HT-29 (cell line): ENCODE measurements around the gene CSPG4. TPM values are rescaled to one million over a fixed set of nuclear protein-coding genes. Genes with fewer than 3 reads are reported as not detected.
"Not testable (repeated sequence)": the region's sequence is repeated elsewhere in the genome, so short reads cannot be mapped to it uniquely, and the experiment has no call there.

ENCODE experiments used
- DNase-seq: peaks from one replicate; pipeline ENCODE4 v3.0.0-alpha.2; 2015; ENCODE audit warnings: low spot score
- total RNA-seq: library from RNA; depleted of rRNA; stranded (reverse); fragments of >200 nt; shearing (Covaris generic); gene quantifications from 2 replicates; pipeline ENCODE4 v1.2.3, GENCODE V29; 2014

The CSPG4 gene
- total RNA-seq, 1 experiment from 2014 or later, result 10.7 TPM

DNA sequence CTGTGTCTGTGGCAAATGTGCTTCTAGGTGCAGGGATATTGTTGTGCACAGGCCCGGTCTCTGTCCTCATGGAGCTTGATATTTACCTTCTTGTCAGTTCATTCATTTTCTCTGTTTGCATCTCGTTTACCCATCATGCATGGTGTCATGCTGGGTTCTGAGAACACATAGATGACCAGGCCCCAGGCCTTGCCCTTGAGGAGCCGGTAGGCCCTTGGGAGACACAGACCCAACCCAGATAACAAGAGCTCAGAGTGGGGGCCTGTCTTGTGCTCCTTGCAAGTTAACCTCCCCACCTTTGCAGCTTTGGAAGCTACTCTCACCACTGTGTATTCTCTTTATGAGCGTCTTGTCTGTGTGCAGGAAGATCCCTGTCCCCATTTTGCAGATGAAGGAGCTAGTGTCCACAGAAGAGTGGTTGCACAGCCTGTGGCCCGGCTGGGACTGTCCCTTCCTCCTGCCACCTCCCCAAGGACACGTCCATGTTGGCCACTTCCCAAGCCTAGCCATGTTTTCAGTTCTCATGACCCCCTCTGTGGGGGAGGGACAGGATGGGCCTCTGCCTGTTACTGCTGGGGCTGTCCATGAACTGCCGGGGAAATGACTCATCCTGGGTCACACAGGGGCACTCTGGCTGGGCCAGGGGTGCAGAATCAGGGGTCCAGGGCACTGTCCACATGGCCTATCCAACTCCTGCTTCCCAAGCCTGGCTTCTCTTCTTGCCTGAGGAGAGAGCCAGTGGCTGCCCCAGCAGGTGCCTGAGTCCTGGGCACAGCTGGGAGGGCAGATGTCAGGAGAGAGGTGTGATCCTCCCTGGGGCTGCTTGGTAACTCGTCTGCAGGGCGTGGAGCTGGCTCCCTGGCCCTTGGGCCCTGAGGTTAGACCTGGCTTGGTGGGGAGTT, 61.5 kb downstream of the CSPG4 start:
- DNase-seq, result peak; percentile 28

DNA sequence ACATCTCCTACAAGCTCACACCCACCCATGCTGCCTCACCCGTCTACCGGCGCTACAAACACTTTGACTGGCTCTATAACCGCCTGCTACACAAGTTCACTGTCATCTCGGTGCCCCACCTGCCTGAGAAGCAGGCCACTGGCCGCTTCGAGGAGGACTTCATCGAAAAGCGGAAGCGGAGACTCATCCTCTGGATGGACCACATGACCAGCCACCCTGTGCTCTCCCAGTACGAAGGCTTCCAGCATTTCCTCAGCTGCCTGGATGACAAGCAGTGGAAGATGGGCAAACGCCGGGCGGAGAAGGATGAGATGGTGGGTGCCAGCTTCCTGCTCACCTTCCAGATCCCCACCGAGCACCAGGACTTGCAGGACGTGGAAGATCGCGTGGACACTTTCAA, 62.8 kb downstream of the CSPG4 start:
- no peak for DNase-seq

DNA sequence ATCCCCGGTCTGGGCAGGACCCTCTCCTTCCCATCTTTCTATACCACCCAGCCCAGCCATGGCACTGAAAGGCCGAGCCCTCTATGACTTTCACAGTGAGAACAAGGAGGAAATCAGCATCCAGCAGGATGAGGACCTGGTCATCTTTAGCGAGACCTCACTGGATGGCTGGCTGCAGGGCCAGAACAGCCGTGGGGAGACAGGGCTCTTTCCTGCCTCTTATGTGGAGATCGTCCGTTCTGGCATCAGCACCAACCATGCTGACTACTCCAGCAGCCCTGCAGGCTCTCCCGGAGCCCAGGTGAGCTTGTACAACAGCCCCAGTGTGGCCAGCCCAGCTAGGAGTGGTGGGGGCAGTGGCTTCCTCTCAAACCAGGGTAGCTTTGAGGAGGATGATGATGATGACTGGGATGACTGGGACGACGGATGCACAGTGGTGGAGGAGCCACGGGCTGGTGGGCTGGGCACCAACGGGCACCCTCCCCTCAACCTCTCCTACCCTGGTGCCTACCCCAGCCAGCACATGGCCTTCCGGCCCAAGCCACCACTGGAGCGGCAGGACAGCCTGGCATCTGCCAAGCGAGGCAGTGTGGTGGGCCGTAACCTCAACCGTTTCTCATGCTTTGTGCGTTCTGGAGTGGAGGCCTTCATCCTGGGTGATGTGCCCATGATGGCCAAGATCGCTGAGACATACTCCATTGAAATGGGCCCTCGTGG, 63.4 kb downstream of the CSPG4 start:
- DNase-seq, result no peak

DNA sequence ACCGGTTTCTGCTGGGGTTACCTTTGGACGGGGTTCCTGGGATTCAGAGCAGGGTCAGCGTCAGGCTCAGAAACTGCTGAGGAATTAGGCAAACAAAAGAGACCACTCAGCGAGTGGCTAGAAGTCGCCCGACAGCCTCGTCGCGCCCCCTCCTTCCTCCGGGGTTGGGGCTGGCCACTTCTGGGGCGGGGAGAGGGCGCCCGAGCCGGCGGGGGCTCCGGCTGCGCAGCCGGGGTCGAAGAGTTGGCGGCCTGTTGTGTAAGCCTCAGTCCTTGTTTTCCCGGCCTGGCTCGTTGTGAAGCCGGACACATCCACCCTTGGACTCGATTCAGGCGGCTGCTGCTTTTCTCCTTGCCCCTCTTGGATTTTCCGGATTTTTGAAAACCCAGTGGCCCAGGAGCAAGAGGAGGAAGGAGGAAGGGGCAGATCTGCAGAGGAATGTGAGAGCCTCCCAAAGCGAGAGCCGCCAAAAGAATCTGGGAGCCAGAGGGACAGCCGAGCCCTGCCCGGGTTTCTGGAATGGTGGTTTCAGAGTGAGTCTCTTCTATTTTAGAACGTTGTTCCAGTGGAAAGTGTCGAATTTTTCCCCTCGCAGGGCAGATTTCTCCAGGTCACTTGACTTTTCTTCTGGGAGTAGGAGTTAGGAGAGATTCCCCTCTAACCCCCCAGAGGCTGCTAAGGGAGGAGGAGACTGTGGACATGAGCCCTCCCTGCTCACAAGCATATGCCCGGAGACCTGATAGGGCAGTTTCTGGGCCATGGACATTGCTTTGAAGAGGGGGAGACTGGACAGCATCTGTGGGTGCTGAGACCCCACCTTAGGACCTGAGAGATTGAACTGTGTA, 64.3 kb downstream of the CSPG4 start:
- DNase-seq, result peak; percentile 39

DNA sequence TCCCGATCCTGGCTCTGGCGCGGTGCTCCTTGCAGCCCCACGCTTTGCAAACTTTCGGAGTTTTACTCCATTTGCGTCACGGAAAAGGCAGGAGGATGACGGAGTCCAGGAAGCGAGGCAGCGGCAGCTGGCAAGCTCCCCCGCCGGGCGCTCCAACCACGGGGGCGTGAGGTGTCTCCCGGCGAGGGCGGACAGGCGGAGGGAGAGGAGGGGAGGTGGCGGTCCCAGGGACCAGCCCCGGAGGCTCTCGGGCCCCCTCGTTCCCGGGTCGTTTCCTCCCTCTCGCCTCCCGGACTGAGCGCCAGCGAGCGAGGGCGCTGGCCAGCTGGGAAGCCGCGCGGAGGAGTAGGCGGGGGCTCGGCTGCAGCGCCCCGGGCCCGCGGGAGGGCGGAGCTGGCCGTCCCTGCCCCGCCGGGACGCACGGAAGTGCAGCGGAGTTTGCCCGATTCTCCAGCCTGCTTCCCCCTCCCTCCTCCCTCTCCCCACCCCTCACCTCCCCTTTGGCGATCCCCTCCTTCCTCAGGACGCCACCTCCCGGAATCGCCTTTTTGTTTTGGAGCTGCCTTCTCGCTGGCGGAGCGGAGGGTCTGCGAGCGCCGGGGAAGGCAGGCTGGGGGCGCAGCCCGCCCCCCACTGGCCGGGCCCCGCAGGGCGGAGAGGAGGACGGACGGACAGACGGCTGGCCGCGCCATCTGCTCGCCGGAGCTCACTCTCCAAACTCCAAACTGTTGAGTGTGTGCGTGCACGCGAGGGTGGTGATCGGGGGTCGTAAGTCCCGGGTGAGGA, 65.1 kb downstream of the CSPG4 start, which contains the start of gene SNX33:
Gene SNX33, plus strand, starts transcription at position 543 of the 786 bp plus-strand sequence. CDS start 1,191 bp downstream, outside the sequence.
- DNase-seq, result peak; percentile 84

DNA sequence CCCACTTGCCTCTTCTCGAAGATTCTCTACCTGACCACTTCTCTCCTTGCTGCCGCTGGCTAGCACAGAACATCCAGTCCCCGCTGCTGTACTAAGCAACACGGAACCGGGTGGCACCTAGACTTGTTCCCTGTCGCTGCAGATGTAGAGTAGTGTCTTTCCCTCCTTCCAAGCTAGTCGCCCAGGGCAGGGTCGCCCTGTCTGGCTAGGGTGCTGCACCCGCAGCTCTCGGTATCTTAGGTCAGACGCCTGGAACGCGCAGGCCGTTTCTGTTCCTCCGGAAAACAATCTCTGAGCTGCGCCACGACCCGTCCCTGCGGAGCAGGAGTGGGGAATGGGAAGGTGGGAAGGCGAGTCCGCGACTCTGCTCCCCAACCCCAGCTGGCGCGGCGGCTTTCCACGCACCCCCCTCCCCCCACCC, 65.7 kb downstream of the CSPG4 start:
- DNase-seq, result peak; percentile 64

DNA sequence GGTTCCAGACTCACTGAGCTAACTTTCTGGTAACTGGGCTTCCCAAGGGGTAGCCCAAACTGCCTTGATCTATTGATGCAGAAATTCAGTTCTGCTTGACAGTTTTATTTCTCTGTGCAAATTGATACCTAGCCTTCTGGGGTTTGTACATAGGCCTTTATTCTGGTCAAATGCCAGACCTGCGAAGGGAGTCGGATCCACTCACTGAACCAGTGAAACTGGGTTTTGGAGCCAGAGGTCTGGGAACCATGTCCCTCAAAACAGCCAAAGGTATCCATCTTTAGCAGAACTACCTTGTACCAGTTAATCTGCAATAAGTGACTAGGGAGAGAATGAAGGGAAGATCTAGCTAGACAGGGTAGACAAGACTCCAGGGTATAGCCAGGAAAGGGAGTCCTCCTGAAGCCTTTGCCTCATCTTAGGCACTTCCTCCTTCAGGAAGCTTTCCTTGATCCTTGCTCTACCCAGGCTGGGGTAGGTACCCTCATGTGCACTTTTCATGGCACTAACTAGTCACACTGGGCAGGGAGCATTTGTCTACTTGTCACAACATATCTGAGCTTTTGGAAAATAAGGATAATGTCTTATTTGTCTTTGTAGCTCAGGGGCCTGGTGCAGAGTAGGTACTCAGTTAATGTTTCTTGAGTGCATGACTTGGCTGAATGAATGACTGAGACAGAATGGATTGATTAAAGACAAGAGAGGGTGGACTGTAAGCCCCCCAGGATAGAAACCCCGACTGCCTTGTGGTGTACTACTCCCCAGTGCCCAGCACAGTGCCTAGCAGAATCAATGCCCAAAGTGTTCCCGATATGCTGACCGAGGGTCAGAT, 66.3 kb downstream of the CSPG4 start:
- no peak for DNase-seq

DNA sequence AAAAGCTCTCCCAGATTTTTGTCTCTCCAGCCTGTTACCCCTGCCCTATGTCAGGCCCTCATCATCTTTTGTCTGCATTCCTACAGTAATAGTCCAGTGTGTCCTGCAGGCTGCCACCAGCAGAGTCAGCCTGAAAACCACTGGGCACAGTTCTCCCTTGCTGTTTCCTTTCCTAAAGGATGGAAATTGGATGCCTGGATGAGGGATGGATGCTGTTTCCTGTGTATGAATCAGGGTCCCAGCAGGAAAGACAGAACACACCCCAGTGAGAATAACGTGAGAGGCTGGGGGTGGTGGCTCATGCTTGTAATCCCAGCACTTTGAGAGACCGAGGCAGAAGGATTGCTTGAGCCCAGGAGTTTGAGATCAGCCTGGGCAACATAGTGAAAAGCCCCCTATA, 68.3 kb downstream of the CSPG4 start:
- DNase-seq, result no peak

DNA sequence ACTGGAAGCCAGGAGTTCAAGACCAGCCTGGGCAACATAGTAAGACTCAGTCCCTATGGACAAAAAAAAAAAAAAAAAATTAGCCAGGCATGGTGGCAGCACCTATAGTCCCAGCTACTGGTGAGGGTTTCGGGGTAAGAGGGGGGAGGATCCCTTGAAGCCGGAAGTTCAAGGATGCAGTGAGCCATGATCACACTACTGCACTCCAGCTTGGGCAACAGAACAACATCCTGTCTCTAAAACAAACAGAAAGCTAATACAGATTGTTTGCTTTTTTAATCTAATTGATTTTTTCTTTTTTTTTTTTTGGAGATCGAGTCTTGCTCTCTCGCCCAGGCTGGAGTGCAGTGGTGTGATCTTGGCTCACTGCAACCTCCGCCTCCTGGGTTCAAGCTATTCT, 71.0 kb downstream of the CSPG4 start:
- DNase-seq, result no peak

DNA sequence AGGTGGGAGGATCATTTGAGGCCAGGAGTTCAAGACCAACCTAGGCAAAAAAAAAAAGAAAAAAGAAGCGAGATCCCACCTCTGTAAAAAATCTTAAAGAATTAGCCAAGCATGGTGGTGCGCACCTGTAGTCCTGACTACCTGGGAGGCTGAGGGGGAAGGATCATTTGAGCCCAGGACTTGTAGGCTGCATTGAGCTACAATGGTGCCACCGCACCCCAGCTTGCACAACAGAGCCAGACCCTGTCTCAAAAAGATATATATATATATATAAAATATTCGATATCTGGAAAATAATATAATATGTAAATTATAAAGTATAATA, 71.5 kb downstream of the CSPG4 start:
- no peak for DNase-seq

DNA sequence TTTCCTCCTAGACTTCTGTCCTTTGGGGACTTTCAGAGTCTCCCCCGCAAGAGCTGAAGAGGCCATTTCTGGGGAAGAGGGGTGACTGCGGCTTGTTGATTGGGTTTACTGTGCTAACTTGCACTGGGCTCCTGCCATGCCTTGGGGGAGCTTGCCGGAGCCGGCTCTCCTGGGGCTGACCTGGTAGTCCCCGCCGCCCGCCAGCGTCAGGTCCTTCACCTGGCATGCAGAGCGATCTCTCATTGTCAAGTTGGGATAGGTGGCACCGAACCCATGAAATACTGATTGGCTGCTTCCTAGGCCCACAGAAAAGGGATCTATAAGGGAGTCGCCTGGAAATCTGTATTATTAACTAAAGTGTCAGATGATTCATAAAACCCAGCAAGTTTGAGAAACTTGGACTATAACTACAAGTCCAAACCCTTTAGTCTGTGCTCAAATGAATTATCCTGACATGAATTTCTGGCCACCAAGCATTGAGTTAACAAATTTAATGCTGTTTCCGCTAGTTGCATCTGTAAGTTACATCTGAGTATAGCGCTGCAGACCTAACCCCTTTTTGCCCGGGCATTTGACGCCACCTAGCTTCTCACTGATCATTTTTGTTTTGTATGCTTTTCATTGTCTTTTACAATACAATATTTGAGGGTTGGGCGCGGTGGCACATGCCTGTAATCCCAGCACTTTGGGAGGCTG, 72.0 kb downstream of the CSPG4 start:
- no peak for DNase-seq

DNA sequence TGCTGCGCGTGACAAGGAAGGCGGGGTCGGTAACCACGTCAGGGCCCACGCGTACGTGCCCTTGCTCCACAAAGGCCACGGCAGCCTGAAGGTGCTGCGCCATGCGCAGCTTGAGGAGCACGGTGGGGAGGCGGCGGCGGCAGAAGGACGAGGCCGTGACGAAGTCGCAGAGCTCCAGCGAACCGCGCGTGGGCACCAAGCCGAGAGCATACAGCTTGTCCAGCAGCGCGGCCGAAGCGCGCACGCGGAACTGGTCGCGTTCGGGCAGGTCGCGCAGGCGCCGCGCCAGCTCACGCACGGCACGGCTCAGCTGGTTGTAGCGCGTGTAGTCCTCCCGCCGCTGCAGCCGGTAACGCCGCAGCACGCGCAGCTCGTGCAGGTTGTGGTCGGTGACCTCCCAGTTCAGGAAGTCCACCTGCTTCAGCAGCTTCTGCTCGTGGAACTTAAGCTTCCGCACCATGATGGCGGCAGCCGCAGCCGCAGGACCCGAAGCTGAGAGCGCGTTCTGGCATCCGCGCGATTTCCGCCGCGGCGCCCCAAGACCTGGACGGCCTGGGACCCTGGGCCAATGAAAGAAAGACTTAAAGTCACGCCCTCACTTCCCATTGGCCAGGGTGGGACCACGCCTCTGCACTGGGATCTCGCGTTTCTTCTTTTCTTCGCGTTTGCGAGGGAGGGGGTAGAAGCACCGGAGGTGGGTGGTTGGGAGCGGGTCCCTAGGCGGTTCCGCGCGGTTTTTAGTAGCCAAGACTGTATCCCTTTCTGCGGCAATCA, 72.8 kb downstream of the CSPG4 start, which contains the start of gene IMP3:
Gene IMP3, minus strand, starts transcription at position 516 of the 774 bp plus-strand sequence. Its CDS starts 56 bp downstream, at position 460.
- peak; percentile 99 for DNase-seq

DNA sequence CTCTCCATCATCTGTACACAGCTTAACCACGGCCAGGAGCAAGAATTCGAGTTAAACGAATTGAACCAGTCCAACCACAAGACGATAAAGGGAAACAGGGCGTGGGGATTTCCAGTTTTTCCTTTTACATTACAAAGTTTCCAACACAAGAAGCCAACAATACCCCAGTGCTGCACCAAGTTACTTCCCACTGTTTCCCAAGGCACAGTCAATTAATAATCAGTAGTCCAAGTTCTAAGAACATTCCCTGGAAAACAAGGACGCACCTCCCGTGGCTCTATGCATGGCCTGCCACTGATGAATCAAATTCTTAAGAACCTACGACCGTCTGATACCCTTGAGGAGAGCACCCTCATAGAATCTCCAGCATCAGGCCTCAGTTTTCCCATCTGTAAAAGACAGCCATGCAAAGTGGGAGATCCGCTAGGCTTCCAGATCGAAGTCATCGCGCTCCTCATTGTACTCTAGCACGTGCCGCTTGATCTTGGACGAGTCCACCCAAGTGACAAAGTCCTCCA, 73.4 kb downstream of the CSPG4 start:
- DNase-seq, result peak; percentile 58

DNA sequence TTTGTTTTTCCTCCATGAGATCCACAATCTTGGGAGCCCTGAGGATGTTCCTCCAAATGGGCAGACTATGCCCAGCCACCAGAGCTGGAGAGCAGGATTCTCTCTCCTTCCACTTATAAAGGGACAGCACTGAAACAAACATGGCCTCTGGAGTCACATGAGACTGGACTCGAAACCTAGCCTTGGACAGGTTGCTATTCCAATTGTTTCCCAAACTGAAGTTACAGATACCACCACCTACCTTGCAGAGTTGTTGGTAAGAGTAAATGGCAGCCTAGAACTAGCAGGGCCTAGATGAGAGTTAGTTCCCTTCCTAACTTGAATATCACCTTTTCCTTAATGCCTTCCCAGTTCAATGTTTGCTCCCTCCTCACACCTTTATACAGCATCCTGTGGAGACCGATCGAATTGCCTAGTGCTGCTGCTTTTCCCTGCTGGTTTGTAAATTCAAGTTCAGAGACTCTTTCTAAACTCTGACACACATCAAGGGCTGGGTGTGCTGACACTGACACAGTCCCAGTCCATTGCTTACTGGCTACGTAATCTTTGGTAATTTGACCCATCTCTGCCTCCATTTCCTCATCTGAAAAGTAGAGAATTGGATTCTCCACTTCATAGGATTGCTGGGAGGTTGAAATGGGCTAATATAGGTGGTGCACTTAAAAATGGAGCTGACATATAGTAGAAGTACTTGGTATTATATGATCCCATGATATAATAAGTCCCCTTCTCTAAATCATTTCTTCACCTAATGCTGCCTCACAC, 75.2 kb downstream of the CSPG4 start:
- DNase-seq, result no peak

DNA sequence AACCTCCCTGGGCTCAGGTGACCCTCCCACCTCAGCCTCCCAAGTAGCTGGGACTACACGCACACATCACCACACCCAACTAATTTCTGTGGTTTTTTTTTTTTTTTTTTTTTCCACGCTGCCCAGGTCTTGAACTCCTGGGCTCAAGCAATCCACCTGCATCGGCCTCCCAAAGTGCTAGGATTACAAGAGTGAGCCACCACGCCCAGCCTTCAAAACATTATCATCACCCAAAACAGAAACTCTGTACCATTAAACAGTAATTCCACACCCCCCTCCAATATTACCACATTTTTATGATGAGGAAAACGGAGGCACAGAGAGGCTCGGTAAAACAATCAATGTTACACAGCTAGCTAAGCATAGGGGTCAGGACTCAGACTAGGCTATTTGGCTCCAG, 76.6 kb downstream of the CSPG4 start:
- no peak for DNase-seq

DNA sequence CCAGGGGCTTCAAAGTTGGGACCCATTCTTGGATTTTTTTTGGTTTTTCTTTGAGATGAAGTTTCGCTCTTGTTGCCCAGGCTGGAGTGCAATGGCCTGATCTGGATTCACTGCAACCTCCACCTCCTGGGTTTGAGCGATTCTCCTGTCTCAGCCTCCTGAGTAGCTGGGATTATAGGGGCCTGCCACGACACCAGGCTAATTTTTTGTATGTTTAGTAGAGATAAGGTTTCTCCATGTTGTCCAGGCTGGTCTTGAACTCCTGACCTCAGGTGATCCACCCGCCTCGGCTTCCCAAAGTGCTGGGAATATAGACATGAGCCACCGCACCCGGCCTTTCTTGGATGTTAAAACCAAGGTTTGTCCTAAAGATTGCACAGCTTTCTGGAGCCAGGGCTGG, 78.7 kb downstream of the CSPG4 start:
- not testable (repeated sequence) for DNase-seq

DNA sequence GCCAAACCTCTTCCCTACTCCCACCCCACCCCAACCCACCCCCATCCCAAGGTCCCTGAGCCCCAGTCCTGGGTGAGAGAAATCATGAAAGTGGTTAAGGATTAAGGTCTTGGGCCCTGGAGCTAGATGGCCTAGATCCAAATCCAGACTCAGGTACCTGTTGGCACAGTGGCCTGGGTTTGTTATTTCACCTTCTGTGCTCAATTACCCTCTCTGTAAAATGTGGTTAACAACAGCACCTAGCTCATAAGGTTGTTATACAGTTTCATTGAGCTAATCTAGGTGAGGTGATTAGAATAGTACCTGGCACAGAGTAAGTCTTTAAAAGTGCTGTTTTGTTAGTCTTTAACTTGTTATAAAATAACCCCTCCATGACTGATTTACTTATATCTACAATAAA, 80.7 kb downstream of the CSPG4 start:
- no peak for DNase-seq
